NCI-H187 (cell line): ENCODE results near the gene ARL2BP.
A peak's percentile ranks its signal among the peaks of the same experiment; 100 is the strongest.
"Not testable (repeated sequence)": the region's sequence is repeated elsewhere in the genome, so short reads cannot be mapped to it uniquely, and the experiment has no call there.

ENCODE experiments used
- DNase-seq, 2 experiments: peaks; one replicate each; lab custom pipeline; 2025; lab: John Stamatoyannopoulos, UW

The ARL2BP gene

DNA sequence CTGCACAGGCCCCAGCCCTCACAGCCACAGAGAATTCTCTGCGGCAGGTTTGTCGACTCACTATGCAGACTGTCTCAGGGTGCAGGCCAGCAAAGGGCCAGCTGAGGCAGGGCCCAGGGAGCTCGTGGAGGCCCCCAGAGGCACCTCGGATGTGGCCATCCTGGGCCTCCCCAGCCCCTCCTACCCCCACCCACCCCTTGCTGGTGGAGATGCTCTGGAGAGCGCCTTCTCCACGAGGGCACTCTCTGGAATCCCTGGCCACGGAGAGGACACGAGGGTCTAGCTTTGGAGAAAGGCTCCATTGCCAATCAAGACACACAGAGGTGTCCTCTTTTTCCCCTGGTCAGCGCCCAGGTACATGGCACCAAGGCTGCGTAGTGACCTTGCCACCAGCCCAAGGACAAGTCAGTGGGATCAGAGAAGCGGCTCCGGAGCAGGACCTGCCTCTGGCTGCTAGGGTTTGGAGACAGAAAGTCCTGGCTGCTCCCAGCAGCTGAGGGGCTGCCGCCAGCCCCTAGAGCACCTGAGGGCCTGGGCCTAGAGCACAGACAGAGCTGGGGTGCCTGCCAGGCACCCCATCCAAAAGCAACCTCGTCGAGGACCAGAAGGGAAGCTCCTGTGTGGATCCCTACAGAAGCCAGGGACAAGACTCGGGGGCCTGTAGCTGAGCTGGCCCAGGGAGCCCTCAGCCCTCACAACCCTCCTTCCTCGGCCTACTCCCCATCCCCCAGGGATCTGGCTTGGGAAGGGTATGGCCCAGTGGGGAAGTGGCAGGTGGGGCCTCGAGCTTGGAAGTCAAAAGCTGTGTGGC lies 18.7 kb downstream of the ARL2BP start:
- no peak for DNase-seq

DNA sequence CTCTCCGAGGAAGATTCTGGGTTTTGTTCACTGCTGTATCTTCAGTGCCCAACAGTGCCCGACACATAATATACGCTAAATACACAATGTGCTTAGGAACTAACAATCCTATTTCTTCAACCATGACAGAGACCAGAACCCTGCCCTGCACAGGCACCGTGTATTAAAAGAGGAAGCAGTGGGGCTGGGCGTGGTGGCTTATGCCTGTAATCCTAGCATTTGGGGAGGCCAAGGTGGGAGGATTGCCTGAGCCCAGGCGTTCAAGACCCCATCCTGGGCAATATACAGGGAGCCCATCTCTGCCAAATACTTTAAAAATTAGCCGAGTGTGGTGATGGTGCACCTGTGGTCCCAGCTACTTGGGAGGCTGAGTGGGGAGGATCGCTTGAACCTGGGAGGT lies 19.3 kb downstream of the ARL2BP start:
- no peak for DNase-seq

DNA sequence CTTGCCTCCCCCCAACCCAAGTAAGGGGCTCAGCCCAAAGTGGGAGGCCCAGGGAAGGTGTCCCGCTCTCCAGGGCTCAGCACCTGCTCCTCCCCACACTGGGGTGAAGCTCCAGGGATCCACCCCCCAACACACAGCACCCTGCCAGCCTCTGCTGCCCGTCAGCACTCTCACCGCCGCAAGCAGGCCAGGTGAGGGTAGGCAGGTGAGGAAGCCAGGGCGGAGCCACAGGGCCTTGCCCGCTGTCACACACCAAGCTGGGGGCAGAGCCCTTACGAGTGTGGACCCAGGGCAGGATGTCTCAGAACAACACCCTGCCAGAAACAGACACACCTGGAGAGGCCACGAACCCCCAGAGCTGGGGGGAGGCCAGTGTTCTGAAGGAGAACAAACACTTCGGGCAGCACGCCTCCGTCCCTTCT lies 19.9 kb downstream of the ARL2BP start:
- no peak for DNase-seq

DNA sequence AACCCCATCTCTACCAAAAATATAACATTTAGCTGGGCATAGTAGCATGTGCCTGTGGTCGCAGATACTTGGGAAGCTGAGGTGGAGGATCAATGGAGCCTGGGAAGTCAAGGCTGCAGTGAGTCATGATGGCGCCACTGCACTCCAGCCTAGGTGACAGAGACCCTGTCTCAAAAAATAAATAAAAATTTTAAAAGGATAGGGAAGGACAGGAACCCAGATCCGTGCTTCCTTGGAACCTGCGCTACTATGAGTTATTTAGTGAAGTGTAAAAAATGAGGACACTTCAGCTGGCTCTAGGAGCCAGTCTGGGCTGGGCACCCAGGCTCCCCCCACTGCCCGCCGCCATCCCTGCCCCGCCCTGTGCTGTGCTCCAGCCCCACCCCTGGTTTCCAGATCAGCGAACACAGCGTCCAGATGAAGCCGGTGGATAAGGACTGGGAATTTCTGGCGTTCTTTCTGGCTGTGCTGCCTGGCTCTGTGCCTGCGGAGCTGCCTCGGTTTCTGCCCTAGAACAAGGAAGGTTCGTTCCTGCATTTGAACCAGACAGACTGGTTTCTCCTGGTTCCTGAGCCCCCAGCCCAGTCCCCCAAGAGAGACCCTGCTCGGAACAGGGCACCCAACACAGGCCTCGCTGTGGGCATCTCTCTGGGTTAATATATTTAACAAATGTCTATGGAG lies 20.9 kb downstream of the ARL2BP start:
- DNase-seq, result peak; percentile 3 to 27

DNA sequence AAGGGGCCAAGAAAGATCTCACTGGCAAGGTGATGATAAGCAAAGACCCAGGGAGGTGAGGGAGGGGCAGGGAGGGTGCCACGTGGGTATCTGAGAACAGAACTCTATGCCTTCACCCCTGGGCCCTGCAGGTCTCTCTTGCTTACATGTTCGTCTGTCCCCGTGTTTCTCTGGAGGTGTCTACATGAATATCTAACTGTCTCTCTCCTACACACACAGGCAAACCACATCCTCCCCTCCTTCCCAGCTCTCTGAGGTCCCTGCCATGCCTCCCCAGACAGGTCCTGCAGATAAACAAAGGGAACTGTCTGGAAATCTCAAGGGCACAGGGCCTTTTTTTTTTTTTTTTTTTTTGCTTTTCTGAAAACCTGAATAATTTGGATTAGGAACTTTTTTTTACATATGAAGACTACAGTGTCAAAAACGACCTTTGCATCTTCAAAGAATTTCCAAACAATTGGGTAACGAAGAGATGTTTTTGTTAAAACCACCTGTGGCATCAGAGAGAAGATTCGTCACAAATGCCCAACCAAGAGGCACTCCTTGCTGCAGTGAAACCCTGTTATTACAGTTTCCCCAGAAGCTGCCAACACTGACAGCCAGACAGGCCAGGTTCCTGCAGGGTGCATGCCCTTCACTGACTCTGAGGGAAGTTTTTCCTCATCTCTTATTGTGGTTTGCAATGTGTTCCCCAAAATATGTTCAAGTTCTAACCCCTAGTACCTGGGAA lies 21.6 kb downstream of the ARL2BP start:
- no peak for DNase-seq

DNA sequence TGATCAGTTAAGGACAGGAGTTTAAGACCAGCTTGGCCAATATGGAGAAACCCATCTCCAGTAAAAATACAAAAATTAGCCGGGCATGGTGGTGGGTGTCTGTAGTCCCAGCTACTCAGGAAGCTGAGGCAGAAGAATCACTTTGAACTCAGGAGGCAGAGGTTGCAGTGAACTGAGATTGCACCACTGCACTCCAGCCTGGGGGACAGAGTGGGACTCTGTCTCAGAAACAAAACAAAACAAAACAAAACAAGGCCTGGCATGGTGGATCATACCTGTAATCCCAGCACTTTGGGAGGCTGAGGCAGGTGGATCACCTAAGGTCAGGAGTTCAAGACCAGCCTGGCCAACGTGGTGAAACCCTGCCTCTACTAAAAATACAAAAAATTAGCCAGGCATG lies 22.3 kb downstream of the ARL2BP start:
- DNase-seq, result not testable (repeated sequence)

DNA sequence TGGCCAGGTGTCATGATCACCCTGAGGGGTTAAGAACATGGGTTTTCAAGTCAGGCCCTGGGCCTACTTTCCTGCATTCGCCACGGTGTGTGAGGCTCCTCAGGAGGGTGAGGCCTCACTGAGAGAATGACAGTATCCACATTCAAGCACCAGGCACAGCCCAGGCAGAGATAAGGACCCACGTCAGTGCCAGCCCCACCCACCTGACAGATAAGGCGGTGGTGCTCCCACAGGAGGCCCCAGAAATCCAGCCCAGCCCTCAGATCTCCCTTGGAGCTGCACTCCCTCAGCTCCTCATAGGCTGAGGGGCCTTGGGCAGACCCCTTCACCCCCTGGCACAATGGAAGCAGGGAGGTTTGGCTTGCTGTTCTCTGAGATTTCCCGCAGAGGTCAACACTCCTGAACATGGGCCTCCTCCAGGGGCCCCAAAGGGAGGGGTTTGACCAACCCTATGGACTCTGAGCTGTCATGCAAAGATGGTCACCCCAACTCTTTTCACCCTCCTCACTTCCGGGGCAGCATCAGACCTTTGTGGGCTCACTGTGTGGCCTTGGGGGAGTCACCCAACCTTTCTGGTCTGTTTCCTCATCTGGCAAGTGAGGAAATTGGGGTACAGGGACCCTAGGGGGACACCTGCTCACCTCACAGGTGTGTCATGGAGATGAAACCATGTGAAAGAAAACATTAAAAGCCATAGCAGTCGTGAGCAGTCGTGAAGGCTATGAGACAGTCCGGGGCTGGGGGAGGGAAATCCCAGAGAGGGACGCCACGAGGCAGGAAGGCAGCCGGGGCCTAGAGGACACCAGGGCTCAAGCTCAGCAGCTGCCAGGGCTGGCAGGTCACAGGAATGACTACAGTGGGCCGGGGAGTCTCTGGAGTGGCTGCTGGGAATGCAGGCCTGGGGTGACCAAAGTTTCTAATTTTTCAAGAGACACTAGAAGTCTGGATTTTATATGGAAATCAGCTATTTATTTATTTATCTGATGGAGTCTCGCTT lies 24.0 kb downstream of the ARL2BP start:
- DNase-seq, result no peak

DNA sequence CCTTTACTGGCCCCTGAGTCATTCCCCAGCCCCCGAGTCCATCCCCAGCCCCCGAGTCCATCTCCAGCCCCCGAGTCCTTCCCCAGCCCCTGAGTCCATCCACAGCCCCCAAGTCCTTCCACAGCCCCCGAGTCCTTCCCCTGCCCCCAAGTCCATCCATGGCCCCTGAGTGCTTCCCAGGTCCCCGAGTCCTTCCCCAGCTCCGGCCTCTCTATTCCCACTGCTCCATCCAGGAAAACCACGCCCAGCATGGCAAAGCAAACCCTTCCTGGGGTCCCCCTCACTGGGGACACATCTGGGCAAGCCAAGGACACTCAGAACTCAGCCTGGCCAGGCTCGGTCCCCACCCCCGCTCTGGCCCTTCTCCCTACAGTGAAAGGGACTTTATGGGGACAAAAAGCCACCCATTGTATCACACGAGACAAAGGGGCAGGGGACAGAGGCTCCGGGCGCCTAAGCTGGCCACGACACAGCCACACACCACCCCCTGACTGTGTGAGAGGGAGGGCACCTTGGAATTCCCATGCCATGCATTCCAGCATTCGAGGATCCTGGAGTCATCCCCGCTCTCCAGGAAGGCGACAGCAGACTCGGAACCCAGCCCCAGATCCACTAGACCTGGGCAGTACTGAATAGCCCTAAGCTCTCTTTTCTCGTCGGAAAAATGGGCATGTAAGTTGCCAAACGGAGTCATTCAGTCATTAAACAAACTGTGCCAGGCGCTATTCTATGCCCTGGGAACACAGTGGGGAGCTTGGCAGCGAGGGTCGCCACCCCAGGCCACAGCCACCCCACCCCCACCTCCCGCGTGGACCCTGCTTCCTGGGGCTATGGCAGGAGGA lies 25.4 kb downstream of the ARL2BP start:
- DNase-seq, result no peak

DNA sequence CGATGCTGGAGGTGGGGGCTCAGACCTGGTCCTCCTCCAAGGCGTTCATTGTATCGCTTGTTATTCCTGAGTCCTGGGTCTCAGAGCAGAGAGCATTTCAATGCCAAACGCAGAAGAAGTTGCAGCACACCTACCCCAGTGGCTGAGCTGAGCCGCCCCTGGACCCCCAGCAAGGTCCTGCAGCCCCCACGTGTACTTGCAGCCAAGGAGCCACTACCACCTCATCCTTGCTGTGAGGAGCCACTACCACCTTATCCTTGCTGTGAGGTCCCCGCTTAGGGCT lies 25.9 kb downstream of the ARL2BP start:
- no peak for DNase-seq

DNA sequence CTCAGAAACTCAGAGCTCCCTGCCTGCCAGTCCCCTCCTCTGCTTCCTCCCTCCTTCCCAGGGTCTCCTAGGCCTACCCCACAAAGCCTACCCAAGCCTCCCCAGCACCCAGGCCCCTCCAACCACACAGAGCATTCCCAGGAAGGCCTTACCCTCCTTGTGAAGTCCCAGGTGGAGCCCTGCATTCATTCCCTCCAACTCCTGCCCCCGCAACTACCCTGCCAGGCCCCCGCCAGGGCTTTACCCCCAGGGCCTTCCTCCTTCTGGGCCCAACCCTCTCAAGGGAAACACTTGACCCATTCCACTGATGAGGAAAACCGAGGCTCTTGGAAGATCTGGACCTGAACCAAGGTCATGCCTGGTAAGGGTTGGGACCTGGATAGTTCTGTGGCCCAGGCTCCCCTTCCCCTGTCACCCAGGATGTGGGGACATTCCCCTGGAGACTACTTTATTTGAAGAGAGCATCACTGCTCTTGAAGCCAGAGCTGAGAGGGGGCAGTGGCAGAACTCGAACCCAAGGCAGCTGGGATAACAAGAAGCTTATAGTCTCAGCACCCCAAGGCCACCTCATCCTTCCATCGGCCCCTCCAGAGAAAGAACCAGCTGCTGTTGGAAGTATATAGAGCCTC lies 26.9 kb downstream of the ARL2BP start:
- no peak for DNase-seq

DNA sequence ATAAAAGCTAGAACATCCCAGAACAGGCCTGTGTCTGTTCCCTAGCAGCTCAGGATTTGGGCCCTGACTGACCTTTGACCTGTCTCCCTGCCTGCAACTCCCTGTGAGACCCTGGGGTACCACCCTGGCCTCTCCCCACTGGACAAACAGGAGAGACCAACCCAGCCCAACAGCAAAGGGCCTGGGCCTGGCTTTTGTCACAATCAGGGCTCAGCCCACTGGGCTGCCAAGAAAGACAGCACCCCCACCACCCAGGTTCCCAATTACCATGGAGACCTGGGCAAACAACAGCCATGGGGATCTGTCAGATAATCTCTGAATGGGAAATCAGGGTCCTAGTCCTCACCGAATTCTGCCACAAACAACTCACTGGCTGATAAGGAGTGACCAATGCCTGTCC lies 28.3 kb downstream of the ARL2BP start:
- DNase-seq, result no peak

DNA sequence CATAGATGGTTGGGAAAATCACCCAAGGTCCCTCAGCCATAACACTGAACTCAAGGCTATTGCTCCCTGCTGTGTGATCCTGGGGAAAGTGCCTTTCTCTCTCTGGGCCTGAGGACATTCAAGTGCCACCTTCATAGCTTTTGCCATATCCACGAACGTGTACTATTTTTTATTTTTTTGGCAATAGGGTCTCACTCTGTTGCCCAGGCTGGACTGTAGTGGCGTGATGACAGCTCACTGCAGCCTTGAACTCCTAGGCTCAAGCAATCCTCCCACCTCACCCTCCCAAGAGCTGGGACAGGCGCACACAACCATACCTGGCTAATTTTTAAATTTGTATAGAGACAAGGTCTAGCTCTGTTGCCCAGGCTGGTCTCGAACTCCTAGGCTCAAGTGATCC lies 28.8 kb downstream of the ARL2BP start:
- DNase-seq, result no peak

DNA sequence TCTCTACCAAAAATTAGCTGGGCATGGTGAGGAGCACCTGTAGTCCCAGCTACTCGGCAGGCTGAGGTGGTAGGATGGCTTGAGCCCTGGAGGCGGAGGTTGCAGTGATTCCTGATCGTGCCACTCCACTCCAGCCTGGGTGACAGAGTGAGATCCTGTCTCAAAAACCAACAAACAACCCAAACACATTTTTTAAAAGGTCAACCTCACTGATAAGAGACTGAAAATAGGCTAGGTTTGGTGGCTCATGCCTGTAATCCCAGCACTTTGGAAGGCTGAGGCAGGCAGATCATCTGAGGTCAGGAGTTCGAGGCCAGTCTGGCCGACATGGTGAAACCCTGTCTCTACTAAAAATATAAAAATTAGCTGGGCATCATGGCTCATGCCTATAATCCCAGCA lies 30.9 kb downstream of the ARL2BP start:
- not testable (repeated sequence) for DNase-seq

DNA sequence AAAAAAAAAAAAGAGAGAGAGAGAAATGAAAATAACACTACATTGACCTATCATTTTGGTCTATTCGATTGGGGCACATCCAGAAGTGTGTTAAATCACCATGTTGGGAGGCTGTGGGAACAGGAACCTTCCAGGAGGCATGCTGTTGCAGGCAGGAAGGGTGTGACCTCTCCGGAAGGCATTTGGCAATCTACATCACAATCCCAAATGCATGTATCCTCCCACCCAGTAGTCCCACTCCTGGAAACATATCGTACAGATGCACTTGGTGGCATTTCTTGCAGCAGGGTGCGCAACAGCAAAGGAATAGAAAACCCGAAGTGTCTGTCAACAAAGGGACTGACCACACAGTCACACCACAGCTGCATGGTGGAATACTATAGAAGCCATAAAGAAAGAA lies 31.5 kb downstream of the ARL2BP start:
- no peak for DNase-seq

DNA sequence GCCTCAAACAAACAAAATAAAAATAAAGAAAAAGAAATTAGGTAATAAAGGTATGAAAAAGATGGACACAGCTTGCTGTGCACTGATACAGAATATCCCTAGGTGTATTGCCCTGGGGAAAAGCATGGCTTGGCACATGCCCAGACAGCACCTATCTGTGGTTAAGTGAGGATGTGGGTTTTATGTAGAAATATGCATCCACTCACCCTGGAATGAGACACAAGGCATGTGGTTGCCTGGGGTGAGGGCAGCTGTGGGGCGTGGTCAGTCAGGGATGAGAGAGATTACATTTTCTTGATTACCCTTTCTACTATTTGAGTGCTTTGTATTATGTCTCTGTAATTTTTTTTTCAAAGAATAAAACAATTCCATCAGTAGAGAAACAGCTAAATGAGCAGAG lies 32.5 kb downstream of the ARL2BP start:
- no peak for DNase-seq

DNA sequence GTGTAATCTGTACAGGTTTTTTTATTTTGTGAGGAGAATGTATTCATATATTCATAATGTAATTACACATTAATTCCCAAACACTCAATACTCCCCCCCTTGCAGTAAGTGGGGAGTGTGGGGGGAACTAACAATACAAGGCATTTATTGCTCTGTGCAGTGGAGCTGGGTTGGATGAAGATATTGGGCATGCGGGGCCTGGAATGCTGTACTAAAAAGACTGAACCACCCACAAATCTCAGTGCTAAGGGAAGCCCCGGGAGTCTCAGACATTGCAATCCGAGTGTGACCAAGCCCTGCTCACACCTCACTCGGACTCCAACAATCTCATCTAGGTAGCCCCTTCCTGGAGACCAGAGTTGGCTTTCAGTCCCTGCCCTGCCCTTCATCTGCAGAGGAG lies 33.4 kb downstream of the ARL2BP start:
- DNase-seq, result no peak

DNA sequence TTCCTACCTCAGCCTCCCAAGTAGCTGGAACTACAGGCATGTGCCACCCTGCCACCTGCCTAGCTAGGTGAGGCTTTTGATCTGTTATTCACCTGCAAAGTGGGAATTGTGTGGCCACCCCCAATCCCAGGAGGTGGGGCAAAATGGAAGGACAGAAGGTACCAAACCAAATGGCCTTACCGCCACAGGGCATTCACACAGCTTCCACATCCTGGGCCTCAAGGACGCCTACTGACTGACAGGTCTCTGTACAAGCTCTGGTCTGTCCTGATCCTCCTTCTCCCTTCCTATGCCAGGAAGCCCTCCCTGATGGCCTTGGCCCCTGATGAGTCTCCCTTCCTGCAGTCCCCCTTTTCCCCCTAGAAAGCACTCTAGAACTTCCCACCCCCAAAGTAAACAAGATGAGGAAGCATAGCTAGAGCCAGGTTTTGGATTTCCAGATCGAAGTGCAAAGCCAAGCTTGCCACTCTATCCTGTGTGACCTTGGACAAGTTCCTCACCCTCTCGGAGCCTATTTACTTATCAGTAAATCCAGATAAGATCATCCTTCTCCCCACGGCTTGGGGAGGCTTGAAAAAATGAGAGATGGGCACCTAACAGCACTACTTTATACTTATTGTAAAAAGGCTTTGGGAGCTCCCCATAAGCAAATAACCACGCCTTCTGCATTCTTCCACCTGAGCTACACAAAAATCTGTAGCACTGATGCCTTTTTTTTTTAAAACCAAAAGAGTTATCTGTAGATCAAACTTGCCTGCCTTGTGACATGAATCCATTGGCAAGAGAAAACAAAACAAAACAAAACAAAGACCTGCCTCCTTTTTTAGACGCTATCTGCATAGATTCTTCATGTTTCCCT lies 35.0 kb downstream of the ARL2BP start:
- no peak for DNase-seq

DNA sequence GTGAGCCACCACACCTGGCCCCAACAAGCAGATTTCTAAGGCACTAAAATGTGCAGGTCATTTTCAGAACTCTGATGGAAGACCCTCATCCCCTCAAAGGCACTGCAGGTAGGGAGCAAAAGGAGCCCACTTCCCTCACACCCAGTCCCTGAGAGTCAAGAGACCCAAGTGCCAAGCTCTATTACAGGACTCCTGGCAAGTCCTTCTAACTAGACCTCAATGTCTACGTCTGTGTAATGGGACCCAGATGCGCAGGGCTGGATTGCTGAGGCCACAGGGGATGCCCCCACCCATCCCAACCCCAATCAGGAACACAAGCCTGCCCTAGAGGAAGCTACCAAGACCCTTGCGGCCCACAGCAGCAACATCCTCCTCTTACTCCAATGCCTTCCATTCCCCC lies 36.7 kb downstream of the ARL2BP start:
- DNase-seq, result no peak

DNA sequence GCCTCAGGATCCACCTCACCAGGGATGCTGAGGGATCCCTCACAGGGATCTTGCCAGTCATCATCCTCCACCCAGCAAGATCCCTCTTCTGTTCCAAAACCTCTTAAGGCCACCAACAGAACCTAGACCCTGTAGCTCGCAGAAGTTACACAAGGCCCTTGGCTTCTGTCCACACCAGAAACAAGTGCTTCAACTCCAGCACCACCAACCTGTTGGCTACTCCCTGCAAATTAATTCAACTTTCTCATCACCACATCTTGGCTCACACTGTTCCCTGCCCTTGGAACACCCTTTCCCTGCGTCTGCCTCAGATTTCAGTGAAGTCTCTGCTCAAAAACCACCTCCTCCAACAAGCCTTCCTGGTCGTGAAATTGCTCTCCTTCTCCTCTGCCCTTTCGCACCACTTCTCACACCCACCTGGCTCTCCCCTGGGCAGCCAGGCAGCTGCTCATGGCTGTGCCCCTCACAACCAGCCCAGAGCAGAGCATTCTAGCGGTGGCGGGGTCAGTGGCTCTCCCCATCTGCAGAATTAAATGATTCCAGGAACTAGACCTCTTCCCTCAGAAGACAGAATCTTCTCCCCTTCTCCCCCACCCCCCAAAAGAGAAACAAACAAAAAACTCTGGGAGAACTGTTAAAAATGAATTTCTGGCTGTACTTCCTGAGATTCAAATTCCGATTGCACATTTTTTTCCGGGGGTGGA lies 37.6 kb downstream of the ARL2BP start:
- no peak for DNase-seq
